Activated CD8-positive, alpha-beta memory T cell treated with anti-CD3 and anti-CD28 coated beads, Interleukin-2, amount 50 U/mL, for 4 hours (primary cell): Measurements from ENCODE around the gene SPG21.

Source experiments
- DNase-seq: peaks from one replicate; pipeline ENCODE4 v3.0.0-alpha.2; 2020

SPG21 gene

DNA sequence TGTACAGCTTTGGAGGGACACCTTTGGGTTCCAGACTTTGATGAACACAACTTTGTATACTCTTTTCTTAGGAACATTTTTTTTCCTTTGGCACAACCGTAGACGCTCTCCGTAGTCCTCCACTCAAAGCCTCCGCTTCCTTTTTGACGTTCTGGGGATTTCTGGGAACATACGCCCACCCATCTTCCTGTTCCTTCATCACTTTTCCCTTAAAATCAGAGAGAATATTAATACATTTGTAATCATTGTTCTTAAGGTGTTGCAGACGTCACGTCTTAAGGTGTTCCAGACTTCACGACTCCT lies 405 bp upstream of the SPG21 start:
- DNase-seq = no peak

DNA sequence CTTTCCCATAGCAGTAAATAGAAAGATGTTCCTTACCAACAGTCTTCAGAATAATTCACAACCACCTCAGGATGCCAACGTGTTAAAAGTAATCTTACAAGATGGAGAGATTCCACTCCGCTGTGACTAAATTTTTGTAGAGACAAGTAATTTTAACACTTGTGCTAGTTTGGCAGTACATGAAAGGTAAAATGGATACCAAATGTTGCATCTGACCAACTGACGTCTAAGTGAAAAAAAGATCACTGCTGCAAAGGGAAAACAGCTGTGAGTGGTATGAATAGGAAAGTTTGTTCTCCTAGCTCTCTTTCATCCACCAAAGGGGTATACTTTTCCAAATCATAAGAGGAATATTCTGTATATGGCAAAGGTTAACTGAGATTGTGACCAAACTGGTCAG lies 2.6 kb downstream of the SPG21 start:
- DNase-seq = no peak

DNA sequence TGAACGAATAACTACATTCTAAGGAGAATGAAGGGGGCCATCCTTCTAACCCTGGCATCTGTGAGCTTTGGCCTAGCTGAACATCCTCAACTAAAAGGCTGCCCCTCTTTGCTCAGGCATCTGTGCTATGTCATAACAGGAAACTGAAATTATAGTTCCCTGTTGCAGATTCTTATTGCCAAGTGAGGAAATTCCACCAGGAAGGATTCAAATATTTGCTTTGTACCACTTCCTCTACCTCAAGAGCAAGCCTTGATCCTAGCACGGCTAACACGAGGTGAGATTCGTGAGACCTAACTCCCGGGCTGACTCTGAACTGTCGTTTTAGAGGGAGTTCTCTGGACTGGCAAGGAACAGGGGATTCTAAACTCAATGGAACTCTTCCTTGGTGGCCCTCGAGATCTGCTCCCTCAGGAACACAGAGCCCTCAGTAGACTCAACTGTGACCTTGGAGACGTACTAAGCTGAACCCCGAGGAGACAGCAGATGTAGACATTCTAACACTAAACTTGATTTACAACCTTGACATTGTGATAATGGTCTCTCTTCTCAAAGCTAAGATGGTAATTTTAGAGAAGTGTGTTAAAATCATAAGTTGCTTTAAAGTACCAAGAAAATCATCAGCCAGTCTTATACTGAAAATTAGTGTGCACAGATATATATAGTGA lies 4.2 kb downstream of the SPG21 start:
- DNase-seq = no peak

DNA sequence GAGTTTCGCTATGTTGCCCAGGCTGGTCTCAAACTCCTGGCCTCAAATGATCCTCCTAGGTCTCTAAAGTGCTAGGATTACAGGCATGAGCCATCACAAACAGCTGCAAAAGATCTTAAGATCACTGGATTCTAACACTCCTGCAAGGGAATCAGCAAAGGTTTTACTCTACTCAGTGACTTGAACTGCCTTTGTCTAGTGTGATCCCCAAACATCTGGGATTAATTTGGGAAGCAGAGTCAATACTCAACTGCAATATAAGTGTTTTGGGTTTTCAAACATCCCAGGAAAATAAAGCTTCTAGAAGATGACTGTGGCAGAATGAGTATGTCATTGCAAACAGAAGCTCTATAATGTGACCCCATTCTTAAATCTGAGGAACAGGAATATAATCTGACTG lies 7.2 kb downstream of the SPG21 start:
- no peak for DNase-seq

DNA sequence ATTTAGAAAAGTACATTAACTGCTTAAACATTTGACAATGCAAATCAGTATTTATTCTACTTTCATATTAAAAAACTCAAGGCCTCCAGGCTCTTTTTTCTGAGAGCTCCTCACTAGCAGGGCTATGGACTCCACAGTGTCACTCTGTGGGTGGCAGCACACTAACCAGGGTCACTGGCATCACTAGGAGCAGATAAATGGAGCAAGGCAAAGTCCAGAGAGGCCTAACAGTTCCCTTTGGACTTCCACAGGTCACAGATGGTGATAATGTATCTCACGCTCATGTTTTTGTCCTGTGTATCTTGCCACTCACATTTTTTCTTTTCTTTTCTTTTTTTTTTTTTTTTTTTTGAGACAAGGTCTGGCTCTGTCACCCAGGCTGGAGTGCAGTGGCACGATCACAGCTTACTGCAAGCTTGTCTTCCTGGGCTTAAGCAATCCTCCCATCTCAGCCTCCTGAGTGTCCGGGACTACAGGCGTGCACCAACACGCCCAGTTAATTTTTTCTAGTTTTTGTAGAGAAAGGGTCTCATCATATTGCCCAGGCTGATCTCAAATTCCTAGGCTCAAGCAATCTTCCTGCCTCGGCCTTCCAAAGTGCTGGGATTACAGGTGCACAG lies 7.8 kb downstream of the SPG21 start:
- DNase-seq = no peak

DNA sequence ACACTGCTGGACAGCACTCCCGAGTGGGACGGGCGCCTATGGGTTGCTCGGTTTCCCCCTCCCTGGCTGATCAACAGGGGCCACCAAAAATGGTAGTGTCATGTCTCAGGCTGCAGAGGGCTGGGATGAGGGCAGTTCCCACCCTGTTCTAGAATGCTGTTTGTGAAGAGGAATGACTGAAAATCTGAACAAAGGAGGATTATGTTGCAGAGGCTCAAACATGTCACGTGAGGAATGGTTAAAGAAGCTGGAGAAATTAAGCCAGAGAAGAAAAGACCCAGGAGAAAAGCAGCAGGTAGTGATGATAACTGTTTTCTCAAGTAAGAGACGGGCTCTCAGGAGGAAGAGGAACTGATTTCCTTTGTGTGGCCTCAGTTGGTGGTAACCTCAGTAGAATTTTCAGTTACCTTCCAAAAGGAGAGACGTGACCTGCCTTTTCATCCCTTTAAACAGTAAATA lies 10.4 kb downstream of the SPG21 start:
- no peak for DNase-seq

DNA sequence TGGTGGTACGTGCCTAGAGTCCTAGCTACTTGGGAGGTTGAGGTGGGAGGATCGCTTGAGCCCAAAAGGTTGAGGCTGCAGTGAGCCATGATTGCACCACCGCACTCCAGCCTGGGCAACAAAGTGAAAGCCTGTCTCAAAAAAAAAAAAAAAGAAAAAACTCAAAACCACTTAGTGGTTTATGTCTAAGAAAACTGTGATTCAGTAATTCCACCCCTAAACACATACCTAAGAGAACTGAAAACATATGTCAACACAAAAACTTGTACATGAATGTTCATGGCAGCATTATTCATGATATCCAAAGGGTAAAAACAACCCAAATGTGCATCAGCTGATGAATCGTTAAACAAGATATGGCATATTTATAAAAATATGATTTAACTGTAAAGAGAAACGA lies 14.3 kb downstream of the SPG21 start:
- no peak for DNase-seq

DNA sequence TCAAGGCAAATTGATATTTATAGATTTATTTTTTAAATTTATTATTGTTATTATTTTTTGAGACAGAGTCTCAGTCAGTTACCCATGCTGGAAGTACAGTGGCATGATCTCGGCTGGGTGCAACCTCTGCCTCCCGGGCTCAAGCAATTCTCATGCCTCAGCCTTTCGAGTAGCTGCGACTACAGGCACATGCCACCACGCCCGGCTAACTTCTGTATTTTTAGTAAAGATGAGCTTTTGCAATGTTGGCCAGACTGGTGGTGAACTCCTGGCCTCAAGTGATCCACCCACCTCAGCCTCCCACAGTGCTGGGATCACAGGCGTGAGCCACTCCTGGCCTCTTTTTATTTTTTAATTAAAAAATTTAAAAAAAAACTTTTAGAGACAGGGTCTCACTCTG lies 19.0 kb downstream of the SPG21 start:
- no peak for DNase-seq

DNA sequence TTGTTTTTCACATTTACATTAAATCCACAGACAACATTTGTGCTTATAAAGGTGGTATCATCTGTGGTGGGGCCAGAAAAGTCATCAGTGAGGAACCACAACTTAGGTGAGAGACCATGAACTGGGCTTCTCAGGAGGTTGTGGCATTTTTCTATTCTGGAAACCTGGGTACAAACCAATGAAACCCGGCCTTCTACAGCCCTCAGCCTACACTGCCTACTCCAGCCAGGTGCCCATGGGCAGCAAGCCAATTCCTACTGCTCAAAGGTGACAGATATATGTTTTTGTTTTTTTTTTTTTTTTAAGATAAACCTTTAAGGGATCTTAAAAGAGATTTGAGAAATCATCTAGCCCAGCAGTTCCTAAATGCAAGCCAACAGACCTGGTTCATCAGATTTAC lies 20.3 kb downstream of the SPG21 start:
- DNase-seq = no peak

DNA sequence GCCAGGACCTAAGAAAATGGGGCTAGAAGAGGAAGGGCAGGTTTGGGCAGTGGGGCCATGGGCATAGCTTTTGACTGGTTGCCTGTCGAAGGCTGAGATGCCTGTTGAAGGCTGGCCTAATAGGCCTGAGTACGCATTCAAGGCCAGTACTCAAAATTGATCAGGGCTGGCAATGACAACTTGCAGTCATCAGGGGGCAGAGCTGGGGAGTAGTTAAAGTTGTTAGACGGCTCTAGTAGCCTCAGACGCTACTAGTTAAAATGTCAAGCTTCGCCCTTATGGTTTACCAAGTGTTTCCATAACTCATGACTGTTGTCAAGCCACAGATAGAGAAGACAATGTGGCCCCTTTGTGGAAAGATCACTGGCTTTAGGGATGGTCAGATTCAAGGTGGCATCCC lies 28.7 kb downstream of the SPG21 start:
- no peak for DNase-seq

DNA sequence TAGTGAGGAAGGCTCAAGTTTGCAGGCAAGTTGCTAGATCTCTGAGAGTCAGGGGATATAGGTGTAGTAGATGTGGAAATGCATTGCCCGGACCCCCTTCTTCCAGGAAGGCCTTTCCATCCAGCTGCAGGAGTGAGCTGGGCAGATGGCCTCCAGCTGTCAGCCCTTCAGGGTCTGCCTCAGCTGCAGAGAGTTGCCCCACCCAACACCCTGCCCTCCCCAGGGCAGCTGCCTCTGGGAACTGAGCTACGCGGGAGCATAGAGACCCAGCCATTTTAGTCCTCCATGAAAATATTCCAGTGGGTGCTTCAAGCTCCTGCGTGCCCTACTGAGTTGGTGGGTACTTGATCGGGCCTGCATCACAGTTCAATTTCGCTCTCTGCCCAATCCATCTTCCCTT lies 29.6 kb downstream of the SPG21 start:
- DNase-seq = no peak

DNA sequence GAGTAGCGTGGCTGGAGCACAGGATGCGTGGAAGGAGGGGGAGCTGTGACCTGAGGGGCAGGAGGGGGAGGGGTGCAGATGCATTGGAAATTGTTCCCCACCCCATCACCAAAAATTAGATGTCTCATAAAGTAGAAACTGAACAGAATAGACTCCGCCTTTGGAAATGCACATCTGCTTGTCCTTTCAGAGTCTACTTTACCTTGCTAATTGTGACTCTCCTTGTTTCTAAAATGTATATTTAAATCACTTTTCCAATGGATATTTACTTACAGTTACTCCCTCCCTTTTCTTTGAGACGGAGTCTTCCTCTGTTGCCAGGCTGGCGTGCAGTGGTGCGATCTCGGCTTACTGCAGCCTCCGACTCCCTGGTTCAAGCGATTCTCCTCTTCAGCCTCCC lies 30.6 kb downstream of the SPG21 start:
- DNase-seq = no peak

DNA sequence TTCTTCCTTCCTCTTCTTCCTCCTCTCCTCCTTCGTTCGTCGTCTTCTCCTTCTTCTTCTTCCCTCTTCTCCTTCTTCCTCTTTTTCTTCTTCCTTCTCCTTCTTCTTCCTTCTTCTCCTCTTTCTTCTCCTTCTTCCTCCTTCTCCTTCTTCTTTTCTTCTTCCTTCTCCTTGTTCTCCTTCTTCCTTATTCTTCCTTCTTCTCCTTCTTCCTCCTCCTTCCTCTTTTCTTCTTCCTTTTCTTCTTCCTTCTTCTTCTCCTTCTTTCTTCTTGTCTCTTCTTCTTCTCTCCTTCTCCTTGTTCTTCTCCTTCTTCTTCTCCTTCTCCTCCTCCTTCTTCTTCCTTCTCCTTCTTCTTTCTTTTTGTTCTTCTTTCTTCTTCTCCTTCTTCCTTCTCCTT lies 35.3 kb downstream of the SPG21 start:
- DNase-seq = no peak

DNA sequence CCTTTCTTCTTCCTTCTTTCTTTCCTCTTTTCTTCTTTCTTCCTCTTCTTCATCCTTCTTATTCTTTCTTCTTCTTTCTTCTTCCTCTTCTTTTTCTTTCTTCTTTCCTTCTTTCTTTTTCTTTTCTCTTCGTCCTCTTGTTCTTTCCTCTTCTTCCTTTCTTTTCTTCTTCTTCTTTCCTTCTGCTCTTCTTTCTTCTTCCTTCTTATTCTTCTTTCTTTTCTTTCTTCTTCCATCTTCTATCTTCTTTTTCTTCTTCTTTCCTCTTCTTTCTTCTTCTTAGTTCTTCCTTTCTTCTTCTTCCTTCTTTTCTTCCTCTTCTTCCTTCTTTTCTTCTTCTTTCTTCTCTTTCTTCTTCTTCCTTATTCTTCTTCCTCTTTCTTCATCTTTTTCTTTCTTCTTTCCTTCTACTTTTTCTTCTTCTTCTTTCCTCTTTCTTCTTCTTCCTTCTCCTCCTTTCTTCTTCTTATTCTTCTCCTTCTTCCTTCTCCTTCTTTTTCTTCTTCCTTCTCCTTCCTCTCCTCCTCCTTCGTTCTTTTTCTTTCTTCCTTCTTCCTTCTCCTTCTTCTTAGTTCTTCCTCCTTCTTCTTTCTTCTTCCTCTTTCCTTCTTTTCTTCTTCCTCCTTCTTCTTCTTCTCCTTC lies 37.8 kb downstream of the SPG21 start:
- DNase-seq = no peak

DNA sequence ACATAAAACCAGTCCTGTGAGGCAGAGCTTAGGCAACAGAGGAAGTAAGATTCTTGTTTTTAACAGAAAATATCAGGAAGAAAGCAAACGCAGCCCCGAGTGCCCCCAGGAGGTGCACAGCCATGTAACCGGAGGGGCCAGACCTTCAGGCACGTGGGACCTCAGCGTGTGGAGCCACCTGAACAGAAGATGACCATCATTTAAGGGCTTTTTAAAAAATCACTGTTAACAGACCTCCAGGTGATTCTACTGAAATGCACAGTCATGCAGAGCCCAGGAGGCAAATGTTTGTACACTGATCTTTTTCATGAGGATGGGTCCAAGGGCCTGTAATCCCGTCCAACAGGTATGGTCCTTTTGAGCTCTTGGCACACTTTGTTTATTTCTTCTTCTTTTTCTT lies 38.8 kb downstream of the SPG21 start:
- no peak for DNase-seq

DNA sequence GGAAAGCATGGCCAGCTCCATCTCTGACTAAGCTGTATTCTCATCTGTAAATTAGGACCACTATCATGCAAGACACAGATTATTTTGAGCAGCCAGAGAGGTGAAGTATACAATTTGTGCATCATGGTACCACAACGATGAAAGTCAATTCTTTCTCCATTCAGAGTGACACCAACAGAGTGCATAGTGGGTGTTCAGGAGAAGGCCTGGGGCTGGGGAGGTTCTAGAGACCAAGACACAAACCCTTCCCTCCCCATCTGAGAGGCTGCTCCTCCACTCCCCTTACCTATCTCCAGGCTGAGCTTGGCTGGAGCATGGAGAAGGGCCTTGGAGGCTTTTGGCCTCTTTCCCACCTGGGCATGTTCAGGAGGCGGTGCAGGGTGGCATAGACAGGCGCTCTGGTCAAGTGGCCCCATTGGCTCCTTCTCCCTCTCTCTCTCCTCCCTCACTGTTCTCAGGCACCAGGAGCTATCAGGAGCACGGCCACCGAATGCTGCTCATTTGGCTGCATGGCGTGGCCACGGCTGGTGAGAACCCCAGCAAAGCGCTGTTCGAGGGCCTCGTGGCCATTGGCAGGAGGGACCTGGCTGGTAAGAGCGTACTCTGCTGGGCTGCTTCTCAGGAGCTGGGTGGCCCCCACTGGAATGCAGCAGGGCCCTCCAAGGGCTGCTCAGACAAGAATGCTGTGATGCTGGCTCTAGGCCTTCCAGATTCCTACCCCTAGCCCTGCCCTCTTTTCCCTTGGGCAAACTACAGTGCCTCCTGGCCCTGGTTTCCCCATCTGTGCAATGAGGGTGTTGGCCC lies 40.1 kb downstream of the SPG21 start:
- no peak for DNase-seq

DNA sequence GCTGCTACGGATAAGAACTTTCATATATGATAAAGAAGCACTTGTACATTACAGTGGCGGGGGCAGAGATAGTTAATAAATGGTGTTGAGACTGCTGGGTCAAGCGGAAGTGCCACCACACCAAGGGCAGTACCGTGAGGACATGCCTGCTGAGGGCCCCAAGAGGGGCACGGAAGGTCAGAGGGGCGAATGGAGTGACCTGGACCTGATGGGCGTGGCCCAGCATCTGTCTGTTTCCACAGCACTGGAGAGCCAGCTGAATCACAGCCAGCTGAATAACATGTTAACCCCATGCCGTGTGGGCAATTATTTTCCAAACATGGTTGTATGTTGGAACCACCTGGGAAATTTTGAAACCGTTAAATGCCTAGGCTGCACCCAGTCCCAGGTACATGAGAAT lies 40.8 kb downstream of the SPG21 start:
- DNase-seq = no peak

DNA sequence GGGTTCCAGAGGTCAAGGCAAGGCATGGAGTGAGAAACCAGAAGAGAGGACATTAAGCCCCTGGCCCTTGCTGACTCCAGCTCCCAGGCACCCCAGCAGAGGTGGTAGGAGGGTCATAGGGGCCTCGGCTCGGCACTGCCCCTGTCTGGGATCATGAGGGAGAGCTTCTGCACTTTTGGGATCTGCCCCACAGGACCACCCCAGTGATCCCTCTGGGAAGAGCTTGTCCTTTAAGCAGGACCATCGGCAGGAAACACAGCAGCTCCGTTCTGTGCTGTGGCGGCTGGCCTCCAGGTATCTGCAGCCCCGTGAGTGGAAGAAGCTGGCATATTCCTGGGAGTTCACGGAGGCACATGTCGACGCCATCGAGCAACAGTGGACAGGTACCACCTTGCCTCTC lies 42.5 kb downstream of the SPG21 start:
- DNase-seq = no peak

DNA sequence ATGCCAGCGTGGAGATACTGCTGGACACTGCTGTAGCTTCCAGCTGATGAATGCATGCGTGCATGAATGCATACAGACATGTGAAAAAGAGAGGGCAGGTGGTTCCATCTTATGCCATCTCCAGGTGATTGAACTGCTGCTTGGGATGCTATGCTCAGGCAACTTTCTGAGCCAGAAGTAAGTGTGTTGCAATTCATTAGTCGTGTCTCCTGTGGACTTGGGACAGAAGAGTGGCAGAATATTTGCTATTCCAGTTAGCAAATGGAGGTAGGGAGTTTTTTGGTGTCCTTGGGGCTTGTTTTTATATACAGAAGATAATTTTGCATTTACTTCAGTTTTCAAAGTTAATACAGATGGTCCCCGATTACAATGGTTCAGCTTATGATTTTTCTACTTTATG lies 44.8 kb downstream of the SPG21 start:
- DNase-seq = no peak

DNA sequence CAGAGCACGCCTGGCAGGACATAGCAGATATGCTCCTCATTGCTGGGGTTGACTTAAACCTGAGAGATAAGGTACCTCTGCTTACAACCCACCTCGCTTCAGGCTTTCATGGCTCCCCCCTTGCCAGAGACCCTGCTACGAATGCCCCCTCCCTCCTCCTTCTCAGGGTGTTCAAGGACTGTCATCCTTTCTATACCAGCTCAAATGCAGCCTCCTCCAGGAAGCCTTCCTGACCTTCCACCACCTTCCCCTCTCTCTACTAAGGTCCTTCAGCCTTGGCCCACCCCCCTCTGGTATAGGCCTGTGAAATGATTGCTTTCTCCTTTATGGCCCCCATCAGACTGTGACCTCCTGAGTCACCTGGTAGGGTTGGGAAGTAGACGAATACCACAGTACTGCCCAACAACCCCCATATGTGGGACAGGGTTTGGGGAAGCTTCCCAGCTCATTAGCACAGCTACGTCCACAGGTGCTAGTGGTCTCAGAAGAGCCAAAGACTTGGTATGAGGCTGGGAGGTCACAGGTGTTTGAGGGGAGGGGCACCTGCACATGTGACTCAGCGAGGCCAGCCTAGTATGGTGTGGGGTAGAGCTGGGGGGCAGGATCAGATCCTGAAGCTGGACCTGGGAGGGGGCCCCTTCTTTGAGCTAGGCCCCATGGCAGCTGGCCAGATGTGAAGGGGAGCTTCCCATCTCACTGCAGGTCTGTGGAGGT lies 46.0 kb downstream of the SPG21 start:
- no peak for DNase-seq

DNA sequence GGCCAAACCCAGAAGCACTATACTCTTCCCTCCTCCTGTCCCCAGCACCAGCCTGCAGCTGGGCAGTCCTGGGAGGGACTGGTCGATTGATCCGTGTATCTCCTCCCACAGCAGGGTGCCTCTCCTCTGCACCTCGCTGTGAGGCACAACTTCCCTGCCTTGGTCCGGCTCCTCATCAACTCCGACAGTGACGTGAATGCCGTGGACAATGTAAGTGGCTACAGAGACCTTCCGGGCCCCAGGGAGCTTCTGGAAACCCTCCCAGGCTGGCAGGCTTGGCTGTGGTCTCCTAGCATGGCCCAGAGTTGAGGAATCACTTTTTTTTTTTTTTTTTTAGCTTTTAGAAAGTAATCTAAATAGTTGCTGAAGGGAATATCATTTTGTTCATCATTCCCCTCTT lies 47.4 kb downstream of the SPG21 start:
- no peak for DNase-seq

DNA sequence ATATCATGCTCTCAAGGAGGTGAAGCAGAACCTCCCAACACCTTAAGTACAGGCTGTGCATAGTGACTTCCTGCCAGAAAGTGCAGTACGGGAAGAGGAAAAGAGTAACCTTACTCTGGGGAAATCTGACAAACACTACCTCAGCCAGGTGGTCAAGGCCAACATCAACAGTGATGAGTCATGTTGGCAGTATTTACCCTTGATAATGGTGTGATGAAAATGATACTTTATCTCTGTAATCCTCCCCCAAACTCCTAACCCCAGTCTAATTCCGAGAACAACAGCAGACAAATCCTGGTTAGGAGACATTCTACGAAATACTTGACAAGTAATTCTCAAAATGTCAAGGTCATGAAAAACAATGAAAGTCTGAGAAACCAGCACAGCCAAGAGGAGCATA lies 51.5 kb downstream of the SPG21 start:
- DNase-seq = no peak

DNA sequence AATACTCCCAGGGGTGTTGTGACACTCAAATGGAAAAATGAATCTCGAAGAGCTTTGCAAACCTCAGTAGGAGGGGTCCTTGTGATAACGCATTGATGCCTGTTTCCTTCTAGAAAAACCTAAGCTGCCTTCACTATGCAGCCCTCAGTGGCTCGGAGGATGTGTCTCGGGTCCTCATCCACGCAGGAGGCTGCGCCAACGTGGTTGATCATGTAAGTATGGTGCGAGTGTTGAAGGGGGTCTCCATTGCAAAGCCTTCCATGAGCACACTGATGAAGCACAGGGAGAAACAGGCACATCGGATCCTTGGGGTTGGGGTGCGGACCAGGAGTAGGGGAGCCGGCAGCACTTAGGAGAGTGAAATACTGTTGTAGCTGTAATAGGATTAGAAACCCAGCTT lies 55.7 kb downstream of the SPG21 start:
- no peak for DNase-seq
